ENCODE data around the gene IQCM.

GRCh38 chr4:149511558-149512298, 303.9 kb downstream of the IQCM start:
- TF ChIP-seq CTCF (IDR thresholded peaks at IDR 0.05 in 2 of 3, conservative IDR thresholded peaks at IDR 0.05 in 1 of 3; ENCODE audit: control insufficient read depth in 2 of 3, extremely low read depth in 1 of 3, insufficient read depth in 1 of 3, low read depth in 3 of 3, low read length in 3 of 3) (no peak), EP300 (IDR thresholded peaks at IDR 0.05; ENCODE audit: borderline replicate concordance in 1 of 2, control insufficient read depth in 1 of 2, low read depth in 2 of 2, low read length in 2 of 2) (no peak), DPF2 (IDR thresholded peaks at IDR 0.05) (no peak), NFIC (IDR thresholded peaks at IDR 0.05; ENCODE audit: low read depth, low read length) (no peak), SIN3A (IDR thresholded peaks at IDR 0.05; ENCODE audit: low read depth, low read length) (no peak), ZBTB40 (IDR thresholded peaks at IDR 0.05; ENCODE audit: borderline replicate concordance) (no peak), CBFB (IDR thresholded peaks at IDR 0.05; ENCODE audit: low read depth) (no peak), ZBTB33 (IDR thresholded peaks at IDR 0.05) (no peak), MLLT1 (IDR thresholded peaks at IDR 0.05) (no peak), RAD21 (IDR thresholded peaks at IDR 0.05; ENCODE audit: insufficient read depth, low read depth, low read length) (no peak), POLR2AphosphoS5 (IDR thresholded peaks at IDR 0.05; ENCODE audit: low read length) (no peak), SIX5 (IDR thresholded peaks at IDR 0.05; ENCODE audit: low read depth, low read length, severe bottlenecking) (no peak), IRF3 (IDR thresholded peaks at IDR 0.05) (no peak), EZH2 (IDR thresholded peaks at IDR 0.05; ENCODE audit: borderline replicate concordance, control insufficient read depth, low read depth, low read length) (no peak)
